SHP77 (cell line): Measurements from ENCODE around the gene CABLES2.

ENCODE experiments used
- DNase-seq, 2 experiments: peaks; one replicate each; lab custom pipeline; 2025; lab: John Stamatoyannopoulos, UW

The CABLES2 gene

DNA sequence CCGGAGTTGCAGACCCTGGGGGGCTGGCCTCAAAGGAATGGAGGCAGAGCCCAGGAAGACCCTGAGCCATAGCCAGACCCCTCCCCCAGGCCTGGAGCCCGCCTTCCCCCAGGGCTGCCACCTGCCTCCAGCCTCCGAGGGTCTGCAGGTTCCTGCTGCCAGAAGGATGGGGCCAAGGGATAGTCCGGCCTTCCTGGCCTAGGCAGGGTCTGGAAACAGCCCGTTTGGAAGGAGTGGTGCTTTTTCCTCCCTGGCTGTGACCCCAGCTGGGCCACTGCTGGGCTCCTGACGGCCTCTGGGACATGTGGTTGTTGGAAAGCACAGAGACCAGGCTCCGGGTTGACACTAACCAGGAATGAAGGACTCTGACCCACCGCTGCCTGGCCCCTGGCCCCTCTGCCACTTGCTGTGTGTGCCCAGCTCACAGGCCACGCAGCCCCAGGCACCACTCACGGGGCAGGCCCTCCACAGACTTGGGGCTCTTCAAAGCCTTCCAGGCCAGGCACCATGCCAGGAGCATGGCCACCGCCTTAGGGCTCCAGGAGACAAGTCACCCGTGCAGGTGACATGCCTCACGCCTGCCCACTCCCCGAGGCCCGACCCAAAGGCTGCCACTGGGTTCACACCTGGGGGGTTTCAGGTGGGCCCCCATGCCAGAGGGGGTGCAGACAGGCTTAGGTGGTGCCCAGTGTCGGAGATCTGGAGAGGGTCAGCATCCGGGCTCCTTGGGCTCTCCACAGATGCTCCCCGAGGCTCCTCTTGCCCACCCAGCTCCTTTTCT is 36.1 kb downstream of the CABLES2 start:
- DNase-seq, result no peak

DNA sequence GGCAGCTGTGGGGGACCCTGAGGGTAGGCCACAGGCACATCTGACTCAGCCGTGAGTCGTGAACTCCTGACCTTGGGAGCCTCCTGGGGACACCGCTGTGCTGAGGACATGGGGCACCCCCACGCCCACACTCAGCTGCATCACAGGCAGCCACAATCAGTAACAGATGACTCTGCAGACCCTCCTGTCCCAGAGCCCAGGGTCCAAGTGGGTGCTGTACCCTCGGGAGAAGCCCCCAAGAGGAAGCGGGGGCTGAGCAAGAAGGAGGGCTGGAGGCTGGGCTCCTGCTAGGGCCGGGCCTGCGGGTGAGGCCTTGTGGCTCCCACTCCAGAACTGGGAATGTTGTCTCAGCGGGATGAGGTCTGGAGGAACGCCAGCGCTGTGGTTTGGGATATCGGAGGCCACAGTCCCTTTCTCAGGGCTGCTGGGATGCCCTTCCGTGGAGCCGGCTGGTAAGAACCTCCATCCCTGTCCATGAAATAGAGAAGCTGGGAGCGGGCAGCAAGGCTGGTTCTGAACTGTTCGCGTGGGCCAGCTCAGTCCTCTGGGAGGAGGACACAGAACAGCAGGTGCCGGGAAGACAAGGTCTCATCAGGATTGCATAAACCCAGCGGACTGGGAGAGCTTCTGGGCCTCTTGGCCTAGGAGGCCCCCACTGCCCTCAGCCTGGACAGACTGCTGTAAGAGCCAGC is 36.8 kb downstream of the CABLES2 start:
- peak in 1 of 2 experiments; percentile 61 for DNase-seq

DNA sequence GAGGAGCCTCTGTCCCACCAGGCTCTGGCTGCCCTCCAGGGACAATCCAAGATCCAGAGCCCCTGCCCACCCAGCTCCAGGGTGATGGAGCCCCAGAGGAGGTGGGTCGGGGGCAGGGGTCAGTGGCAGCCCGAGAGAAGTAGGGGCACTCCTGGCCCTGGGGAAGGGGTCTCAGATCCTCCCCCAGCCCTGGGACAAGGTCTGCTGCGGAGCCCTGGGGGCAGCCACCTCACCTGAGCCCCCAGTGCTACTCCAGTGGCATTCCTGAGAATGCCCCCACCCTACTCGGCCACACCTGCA is 37.3 kb downstream of the CABLES2 start:
- no peak for DNase-seq

DNA sequence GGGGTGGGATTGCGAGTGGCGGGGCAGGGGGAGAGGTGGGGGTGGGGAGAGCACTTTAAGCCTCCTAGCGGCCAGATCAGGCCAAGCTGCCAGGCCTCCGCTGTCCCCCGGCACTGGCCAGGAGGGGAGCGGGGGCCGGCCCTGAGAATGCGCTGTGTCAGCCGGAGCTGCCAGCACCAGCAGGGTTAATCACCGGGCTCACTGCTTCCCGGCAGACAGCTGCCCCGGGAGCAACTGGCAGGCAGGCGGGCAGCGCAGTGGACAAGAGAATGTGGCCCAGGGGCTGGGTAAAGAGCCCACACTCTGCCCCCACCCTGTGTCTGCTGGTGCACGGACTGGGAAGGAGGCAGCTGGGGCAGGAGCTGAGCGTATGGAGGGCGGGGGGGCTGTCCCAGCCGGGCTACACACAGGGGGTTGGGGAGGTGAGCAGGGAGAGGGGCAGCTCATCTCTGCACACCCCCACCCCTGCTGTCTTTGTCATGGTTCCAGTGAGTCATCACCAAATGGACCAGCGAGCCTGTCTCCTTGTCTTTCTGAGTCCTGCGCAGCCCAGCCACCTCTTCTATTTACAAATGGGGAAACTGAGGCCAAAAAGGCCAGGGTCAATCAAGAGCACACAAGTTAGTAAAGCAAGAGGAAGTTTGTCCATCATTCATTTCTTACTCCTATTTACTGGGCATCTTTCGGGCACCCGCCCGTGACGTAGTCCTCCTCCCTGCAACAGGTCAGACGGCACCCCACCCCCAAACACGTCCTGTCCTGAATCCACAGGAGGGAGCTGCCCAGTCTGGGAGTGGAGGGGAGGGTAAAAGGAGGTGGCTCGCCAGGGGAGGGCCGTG is 37.9 kb downstream of the CABLES2 start:
- peak; percentile 87 to 91 for DNase-seq

DNA sequence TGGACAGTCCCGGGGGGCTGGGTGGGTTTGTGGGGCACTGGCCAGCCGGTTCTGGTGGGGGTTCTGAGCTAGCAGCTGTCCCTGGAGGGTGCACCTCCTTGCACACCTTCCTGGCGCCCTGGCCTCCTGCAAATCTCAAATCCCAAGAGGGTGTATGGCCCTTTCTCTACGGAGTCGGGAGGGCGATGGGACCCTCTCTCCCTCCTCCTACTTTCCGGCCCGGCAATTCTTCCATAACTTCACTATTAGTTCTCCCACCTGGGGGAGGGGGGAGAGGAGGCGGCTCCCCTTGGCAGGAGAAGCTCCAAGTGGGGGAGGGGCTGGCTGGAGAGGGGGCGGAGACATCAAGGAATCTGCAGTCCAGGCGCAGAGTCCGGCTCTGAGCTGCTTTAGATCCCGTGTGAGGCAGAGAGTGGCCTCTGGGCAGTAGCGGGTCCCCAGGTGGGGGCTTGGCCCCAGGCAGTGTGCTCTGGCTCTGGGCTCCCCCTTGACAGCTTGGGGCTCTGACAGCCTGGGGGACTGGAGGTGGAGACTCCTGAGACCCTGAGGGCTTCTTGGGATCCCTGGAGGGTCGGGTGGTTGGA is 38.6 kb downstream of the CABLES2 start:
- DNase-seq, result peak; percentile 73 to 75

DNA sequence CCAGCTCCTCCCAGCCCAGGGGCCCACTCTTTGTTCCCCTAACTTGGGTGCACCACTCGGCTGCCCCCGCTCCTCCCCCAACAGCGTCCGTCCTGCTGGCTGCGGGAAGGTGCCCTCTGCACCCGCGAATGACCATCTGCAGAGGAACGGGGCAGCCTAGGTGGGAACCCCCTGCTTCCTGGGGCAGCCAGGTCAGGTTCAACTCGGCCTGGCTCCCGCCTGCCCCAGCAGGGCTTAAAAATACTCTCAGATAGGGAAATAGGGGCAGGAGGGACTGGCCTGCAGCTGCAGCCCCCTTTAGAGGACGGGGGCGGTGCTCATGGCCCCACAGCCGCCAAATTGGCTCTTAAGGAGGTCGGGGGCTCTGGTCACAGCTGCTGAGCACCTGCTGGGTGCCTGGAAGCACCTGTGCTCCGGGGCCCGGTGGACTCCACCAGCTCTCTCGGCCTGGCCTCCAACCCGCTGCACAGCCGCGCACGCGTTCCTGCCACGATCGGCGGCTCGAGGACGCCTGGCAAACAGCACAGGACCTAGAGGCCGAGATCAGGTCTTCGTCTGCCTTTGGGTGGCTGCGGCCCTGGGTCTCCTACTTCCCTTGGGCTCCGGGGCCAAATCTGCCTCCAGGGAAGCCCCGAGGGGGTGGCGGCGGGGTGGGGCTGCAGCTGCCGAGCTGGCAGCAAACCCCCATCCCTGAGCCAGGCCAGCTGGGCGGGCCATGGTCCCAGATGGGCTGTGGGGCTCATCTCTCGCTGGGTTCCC is 39.3 kb downstream of the CABLES2 start:
- peak; percentile 79 to 91 for DNase-seq

DNA sequence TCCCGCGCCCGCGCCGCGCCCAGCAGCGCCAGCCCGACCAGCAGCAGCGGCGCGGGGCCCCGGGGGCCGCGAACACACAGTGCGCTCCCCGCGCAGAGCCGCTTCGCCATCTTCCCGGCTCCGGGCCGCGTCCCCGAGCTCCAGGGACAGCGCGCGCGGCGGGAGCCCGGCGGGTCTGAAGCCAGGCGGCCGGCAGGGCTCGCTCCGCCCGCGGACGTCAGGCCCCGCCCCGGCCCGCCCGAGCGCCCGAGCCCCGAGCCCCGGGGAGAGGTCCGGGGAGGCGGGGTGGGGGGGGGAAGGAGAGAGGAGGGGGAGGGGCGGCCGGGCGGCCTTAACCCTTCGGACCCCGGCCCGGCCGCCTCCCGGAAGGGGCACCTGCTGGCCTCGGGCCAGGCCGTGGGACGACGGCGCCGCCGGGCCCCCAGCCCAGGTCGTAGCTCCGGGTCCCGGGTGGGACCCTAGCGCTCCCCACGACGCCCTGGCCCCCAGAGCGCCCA is 39.9 kb downstream of the CABLES2 start, which contains the start of gene LAMA5:
LAMA5 (minus strand) TSS at position 177 of the 497 bp plus-strand sequence; CDS start at position 110, 67 bp downstream.
- DNase-seq, result peak; percentile 54 to 69

DNA sequence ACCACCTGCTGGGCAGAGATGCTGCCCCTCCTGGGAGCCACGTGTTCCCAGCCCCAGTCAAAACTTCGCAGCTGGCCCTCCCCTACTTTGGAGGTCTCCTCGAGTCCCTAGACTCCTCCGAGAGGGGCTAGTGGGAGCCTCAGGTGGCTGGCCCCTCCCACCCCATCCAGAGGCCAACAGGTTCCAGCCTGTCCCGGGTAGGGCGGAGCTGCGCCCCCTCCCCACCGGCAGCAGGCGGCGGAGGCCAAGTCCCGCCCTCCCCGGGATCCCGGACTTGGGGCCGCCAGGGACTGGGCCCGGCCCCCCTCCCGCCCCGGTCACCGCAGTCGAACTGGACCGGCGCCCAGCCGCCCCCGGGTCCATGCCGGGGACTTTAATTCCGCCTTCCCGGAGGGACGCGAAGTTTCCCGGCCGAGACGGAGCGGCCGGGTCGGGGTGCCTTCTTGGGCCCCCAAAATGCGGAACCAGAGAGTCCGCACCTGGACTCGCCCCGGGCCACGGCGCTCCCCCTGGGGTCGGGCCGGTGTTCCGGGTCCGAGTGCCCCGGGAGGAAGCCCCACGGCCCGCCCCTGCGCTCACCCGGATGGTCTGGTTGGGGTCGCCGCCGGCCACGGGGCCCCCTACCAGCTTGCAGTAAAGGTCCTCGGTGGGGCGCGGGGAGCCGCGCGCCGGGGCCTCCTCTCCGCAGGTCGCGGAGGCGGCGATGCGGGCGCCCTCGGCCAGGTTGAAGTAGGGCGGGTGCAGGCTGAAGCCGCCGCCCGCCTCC is 40.5 kb downstream of the CABLES2 start:
- DNase-seq, result peak; percentile 42 to 71

DNA sequence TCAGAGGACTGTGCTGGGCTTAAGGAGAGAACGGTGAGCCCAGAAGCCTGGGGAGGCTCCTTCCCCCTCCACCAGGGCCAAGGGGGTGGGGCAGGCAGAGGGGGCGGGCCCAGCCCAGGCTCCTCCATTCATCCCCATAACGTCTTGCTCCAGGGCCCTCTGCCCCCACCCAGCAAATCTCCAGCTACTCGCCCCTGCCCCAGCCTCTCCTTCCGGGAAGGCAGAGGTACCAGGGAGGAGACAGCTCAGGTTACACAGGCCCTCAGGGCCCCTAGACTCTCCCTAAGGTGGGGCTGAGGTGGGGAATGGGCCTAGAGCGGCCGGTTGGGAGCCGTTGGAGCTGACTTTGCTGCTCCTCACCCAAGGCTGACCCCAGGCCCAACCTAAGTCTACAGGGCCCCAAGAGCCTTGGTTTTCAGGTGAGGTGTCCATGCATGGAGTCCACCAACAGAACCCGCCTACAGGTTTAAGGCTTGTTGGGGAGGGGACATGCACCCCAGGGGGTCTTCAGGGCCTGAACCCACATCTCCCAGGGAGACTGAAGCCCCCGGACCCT is 41.2 kb downstream of the CABLES2 start:
- DNase-seq, result peak in 1 of 2 experiments; percentile 46

DNA sequence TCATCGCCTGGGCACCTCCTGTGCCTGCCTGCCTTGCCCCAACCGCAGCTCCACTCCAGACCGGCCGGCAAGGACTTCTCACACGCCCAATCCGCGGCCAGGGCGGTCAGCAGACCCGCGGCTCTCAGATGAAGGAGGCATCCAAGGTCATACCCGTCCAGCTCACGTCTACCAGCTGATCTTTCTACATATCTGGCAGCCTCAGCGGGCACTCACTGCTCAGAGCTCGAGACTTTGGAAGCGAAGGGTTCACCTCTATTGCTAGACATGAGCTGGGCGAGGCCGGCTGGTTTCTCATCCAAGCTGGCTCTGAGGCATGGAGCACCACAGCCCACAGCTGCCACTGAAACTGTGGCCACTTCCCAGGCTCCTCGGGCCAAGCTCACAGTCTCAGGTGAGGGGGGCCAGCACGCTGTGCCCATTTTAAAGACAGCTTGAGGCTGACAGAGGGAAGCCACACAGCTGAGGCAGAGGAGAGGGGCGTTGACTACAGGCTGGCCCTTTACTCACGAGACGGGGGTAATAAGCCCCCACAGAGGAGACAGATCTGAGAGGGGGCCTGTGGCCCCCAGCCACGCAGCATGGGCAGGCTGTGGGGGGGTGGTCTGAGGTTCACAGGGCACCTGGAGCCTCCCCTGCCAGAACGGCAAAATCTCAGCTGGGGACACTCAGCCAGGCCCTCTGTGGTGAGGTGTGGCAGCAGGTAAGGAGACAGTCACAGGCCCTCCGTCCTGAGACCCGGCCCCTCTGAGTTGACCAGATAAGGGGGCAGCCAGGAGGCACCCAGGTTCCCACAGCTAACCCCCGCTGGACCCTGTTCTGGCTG is 42.0 kb downstream of the CABLES2 start:
- no peak for DNase-seq

DNA sequence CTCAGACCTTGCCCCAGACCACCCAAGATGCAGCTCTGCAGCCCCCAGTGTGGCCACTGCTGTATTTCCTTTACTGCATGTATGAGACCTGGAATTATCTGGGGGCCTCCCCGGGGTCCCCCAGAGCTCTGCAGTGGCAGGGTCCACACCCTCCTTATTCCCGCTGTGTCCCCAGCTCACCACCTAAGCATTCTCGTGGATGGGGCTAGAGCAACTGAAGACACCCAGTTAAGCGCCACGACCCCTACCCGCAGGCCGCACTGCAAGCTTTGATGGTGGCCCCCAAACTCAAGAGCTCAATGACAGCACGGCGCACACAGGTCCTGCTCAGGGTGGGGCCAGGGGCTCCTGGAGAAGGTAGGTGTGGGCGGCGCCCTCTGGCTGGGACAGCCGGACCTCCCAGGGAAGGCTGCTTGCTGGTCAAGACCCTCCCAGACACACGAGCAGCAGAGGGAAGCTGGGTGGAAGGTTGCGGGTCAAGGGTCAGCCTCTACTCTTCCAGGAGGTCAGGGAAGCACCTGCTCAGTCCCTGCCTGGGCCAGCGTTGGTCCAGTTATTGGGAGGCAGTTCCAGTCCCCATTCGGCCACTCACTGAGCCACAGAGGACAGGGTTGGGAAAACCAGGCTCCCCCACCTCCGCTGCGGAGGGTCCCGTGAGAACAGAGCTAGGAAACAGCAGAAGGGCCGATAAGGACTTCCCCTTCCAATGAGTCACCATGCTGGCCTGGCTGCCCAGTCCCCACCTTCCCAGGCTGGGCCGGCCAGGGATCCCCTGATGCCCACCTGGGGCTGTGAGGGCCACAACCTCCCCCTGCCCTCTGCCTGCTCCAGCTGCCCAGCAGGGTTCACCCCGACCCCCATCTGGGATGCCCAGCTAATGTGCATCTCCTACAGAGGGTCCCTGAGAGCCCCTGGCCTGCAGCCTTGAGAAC is 42.9 kb downstream of the CABLES2 start:
- no peak for DNase-seq

DNA sequence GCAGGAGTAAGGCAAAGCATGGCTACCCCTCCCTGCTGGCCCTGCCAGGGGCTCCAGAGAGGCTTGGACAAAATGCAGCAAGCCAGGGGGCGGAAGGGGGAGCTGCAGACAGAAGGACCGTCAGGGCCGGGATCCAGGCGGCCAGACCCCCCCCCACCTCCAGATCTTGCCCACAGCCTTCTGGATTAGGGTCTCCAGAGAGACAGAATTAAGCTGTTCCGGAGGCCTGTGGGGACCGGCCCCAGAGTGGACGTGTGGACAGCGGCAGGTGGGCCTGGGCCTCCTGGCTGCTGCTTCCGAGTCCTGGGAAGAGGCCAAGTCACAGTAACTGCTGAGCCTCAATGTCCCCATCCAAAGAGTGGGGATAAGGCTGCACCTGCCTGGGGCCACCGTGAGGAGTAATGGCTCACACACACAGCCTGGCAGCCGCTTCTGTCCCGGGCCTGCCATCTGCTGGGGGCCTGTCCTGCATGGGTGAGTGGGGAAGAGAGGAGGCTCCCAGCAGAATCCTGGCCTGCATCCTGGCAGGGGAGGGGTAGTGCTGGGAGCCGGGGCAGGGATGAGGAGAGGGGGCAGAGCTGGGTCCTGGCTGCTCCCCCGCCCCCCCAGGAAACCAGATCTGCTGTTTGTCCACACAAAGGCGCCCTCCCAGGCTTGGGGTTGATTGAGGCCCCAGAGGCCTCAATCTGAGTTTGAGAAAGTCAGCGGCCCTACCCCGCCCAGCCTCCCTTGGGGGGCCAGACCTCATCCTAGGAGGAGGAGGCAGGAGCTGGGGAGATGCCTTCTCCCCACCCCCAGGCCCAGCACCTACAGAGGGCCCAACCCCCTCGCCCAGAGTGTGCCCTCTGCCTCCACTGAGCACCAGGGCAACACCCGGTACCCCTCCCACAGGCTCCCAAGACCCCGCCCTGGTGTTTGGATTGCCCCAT is 43.8 kb downstream of the CABLES2 start:
- DNase-seq, result no peak

DNA sequence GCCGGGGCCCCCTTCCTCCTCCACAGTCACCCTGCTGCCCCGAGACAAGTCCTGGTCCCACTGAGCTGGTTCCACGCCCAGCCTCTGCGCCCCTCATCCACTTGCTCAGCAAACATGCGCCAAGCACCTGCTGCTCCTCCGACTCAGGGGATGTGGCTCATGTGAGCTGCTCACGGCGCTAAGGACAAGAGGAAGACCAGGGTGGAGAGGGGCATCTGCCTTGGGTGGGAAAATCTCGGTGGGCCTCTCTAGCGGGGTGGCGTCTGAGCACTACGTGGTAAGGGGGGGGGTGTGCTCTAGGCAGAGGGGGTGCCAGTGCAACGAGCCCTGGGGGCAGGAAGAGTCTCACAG is 44.5 kb downstream of the CABLES2 start:
- no peak for DNase-seq

DNA sequence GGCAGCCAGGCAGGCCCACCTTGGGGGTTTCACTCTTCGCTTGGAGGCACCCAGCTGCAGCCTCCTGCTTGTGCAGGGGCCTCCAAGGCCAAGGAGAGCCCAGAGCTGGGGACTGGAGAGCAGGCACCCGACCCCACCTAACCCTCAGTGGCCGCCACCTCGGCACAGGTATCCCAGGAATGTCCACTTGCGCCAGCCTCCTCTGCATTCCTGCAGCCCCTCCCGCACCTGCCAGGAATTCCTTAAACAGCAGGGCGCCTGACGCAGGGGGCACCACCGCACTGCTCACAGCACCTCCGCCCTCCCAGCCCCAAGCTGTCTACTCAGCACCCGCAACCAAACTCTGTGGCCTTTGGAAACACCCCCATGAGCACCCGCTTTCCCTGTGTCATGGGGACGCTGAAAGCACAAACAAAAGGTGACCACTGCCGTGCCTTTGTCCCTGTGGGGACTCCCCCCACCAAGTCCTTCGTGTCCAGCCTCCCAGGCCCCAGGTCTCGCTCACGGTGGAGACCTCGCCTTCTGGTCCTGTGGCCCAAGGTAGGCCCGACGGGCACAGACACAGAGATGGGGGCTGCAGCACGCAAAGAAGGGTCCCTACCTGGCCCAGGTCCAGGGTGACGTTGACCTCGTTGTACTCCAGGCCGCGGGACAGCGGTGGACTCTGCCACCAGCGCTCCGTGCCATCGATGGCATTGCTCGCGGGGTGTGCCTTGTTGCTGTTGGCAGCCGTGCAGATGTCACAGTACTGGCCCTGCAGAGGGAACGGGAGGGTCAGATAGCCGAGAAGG is 45.1 kb downstream of the CABLES2 start:
- DNase-seq, result no peak

DNA sequence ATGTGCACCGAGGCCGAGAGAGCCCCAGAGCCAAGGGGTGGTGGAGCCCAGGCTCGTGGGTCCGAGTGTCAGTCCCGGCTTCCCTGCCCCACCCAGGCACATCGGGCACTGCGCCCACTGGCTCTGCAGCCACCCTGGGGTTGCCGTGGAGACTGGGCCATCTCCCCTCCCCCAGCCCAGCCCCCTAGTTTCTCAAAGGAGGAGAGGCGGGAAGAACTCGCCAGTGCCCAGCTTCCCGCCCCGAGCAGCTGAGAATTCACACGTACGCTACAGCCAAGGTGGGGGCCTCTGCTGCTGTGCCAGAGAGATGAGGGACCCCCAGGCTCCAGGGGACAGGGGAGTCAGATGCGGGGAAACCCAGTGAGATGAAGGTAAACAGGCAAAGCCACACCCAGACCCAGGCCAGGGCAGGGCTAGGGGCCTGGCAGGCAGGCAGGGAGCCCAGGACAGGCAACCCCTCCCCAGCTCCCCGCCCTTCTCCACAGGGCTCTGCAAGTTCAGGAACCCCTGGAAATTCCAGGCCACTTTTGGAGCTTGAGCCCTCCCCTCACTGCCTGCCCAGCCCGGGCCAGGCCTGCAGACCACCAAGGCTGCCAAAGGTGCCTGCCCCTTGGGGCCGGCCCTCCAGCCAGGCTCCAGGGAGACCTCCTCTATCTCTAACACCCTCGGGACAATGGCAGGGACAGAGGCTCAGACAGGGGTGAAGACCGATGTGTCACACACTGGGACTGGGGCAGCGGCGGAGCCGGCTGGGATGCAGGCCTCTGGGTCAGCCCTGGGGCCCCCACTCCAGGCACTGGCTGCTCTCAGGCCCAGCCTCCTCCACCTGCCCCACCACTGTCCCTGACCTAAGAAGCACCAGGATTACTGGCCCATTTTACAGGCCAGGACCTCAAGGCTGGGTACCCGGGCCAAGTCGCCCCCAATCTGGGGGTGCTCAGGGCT is 46.0 kb downstream of the CABLES2 start:
- DNase-seq, result no peak
